Measurements from ENCODE around the gene SYCP2.

SYCP2 gene

DNA sequence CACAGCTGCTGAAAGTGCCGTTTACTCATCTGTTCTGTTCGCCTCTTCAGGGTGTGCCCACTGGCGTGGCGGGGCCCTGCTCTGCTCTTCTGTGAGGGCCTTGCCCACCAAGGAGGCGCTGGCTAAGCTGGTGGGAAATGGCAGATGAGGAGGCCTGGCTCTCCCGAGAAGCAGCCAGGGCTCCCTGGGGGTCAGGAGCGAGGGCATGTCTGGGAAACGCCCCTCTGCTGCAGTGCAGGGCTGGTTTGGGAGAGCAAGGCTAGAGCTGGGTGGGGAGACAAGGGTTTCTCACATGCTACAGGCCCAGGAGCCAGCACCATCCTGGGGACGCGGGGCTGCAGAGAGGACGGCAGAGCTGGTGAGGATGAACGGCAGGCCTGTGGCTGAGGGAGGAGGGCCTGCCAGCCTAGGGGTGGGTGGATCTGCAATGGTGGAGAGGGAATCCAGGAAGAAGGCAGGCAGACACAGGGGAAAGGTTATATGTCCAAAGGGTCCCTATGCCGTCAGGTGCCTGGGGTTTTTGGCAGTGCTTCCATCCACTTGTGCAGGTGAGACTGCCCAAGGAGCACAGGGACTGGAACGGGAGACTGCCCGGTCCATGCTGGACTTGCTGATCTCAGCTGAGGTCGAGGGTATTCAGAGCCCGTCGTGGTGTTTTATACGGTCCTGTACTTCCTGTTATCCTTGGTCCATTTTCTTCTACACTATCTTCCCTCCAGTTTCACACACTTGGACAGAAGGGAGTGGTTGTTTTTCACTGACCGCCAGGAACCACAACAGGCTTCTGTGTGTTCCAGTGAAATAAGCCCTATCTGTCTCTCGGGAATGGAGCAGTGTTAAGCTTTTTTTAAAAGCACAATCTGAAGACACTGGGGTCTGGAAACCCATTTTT, 119.2 kb downstream of the SYCP2 start:
- H3K9me2 ChIP-seq (replicated peaks; ENCODE audit: insufficient read depth, low read length): no peaks in the 10 kb centered on the region
- H3K9ac ChIP-seq (ENCODE audit: low read length): no peak overlapping the region
- peaks cover 4% of the 10 kb centered on the region; the same call in 1 of the 2 replicates for H3K27me3 ChIP-seq (replicated peaks; ENCODE audit: insufficient read depth, low read length)
- peaks cover 6% of the 10 kb centered on the region for H3K4me1 ChIP-seq (ENCODE audit: low read length)
- H3K79me2 ChIP-seq (ENCODE audit: low read length): no peaks in the 10 kb centered on the region
- H3K9me3 ChIP-seq (replicated peaks; ENCODE audit: insufficient read depth, low read length): no peaks in the 10 kb centered on the region
- H3K27ac ChIP-seq (ENCODE audit: low read length): no peak overlapping the region
- no peak overlapping the region for H3K4me2 ChIP-seq (ENCODE audit: low read depth, low read length)
- no peak for DNase-seq
- H3K4me3 ChIP-seq (ENCODE audit: low read length): no peak overlapping the region
- peaks cover 5% of the 10 kb centered on the region for H3F3A ChIP-seq (ENCODE audit: insufficient read depth, low read length)
- H3K36me3 ChIP-seq (replicated peaks; ENCODE audit: insufficient read depth, low read length): no peaks in the 10 kb centered on the region
- TF ChIP-seq, protein P1, sequence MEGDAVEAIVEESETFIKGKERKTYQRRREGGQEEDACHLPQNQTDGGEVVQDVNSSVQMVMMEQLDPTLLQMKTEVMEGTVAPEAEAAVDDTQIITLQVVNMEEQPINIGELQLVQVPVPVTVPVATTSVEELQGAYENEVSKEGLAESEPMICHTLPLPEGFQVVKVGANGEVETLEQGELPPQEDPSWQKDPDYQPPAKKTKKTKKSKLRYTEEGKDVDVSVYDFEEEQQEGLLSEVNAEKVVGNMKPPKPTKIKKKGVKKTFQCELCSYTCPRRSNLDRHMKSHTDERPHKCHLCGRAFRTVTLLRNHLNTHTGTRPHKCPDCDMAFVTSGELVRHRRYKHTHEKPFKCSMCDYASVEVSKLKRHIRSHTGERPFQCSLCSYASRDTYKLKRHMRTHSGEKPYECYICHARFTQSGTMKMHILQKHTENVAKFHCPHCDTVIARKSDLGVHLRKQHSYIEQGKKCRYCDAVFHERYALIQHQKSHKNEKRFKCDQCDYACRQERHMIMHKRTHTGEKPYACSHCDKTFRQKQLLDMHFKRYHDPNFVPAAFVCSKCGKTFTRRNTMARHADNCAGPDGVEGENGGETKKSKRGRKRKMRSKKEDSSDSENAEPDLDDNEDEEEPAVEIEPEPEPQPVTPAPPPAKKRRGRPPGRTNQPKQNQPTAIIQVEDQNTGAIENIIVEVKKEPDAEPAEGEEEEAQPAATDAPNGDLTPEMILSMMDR (IDR thresholded peaks at IDR 0.05; ENCODE audit: low read length): no peak
- no peak for TF ChIP-seq EZH2 (optimal IDR thresholded peaks at IDR 0.05; ENCODE audit: low read depth, low read length)
- no peak for TF ChIP-seq EZH2phosphoT487 (IDR thresholded peaks at IDR 0.05; ENCODE audit: low read length)
- no peaks in the 10 kb centered on the region for H4K20me1 ChIP-seq (ENCODE audit: insufficient read depth, low read length)
- H2AFZ ChIP-seq (ENCODE audit: low read length): no peak overlapping the region
